Activated CD8-positive, alpha-beta memory T cell treated with anti-CD3 and anti-CD28 coated beads for 24 hours (primary cell): ENCODE results near the gene FOXP2.

ENCODE experiments used
- DNase-seq: peaks from one replicate; pipeline ENCODE4 v3.0.0-alpha.2; 2020

FOXP2 gene

DNA sequence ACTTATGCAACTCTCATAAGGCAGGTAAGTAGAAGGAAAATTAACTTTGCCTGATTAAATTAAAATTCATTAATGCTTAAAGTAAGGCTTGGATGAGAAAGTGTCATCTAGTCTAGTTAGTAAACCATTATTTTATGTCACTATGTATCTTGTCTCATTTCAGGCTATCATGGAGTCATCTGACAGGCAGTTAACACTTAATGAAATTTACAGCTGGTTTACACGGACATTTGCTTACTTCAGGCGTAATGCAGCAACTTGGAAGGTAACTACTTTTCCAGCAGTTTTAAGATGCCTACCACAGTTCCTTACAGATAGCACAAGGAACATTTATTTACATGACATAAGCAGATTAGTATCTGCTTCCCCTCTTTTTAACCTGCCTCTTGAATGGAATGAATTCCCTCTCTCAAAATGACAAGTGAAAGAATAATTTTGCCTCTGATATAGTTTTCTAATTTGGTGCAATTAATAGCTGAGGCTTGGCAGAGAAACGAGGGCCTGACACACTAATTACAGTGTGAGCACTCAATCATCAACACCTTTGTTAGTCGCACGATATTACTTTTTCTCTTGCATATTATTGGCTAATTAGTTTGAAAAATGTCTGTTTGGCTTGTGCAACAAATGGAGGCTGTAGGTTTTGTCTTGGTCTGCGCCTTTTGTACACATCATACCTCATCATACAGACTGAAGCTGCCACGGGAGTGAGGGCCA lies 245.0 kb downstream of the FOXP2 start:
- DNase-seq, result no peak

DNA sequence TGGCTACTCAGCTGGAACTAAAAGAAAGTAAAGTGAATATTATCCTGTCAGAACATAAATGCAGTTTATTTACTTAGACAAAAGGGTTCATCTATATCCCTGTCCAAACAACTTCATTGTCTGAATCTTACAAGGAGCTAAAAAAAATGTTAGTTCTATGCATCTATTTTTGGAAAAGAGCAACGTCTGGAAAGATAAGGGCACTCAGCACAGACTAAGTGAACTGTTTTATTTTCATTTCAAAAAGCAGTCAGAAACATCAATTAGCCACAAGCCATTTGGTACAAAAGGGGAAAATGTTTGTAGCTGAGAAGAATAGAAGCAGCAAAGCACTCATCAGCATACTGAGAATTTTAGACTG lies 245.5 kb downstream of the FOXP2 start:
- DNase-seq, result no peak

GRCh38 chr7:114660753-114661152 lies 246.1 kb downstream of the FOXP2 start:
- DNase-seq, result no peak

DNA sequence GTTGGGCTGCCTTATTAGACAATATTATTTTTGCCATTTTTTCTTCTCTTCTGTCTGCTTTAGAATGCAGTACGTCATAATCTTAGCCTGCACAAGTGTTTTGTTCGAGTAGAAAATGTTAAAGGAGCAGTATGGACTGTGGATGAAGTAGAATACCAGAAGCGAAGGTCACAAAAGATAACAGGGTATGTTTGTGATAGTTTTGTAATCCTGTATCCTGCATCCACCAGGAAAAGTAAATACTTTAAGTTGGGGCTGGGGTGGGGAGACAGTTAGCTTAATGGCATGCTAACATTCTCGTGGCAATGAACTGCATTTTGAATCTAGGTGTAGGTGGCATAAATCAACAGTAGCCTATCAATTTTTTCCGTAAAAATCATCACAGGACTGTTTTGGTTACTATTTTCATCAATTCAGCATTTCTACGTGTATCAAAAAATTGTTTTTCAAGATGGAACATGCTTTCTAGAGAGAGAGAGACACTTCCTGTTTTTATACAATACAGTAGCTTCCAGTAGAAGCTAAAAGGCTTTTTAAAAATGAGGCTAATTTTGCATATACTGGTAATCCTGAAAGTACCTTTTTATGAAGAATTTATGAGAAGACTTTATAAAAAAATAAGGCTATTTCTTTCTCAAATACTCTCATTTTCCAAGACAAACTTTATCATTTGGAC lies 247.5 kb downstream of the FOXP2 start:
- DNase-seq, result no peak

- DNase-seq, result no peak
Measured at GRCh38 chr7:114663502-114663901, 248.9 kb downstream of the FOXP2 start.

GRCh38 chr7:114670676-114671075 lies 256.1 kb downstream of the FOXP2 start:
- DNase-seq, result no peak

DNA sequence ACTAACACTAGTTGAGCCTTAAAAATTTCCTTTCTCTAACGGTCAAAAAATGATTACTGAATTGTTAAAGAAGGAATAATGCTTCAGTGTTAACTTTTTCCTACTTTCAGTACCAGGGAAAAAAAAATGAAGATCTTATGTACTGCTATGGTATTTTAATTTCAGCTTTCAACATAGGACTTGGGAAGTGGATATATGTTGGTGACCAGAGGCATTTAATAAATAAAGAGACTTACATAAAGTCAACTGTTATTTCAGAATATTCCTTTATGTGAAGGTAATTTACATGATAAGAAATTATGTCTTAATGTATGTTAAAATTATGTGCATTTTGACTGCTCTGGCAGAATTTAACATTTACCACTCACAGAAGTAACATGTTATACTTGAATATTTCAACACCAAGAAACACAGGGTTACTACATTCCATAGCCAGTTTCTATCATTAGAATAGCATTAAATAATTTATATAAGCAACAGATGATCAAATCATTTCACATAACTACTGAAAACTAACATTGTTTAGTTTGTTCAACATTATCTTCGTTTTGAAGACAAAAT lies 257.0 kb downstream of the FOXP2 start:
- DNase-seq, result no peak

DNA sequence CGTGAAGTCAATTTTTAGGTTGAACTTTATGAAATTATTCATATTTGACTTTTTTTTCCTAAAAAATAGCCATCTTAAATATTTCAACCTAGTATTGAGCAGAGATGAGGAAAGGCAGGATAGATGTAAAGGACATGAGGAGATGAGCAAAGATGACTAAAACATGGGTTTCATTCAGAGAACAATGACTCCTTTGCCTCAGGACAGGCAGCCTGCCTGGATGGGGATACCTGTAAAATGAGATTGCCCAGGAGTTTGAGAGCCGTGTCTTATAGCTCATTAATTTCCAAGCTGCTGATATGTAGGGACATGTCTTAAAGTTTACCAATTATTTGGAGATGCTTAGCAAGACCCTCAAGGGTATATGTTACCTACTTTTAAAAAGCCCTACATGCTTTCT lies 263.5 kb downstream of the FOXP2 start:
- no peak for DNase-seq

DNA sequence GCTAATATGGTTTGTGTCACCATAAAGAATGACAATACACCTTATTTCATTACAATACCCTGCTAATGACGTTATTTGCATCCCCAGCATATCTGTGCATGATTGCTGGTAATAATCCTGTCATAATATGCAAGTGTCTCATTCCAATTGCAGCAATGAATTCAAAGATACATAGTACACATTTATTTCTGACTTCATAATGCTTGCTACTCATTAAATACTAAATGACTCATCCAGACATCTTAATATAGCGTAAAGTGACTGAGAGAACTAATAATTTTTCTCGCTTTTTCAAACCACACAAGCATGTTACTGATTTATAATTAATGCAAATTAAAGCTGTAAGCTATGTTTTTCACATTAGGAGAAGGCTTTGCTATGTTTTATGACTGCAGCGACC lies 272.6 kb downstream of the FOXP2 start:
- DNase-seq, result no peak

- DNase-seq, result no peak
Measured at GRCh38 chr7:114688443-114689055, 273.9 kb downstream of the FOXP2 start.

GRCh38 chr7:114689406-114689805 lies 274.8 kb downstream of the FOXP2 start:
- no peak for DNase-seq

DNA sequence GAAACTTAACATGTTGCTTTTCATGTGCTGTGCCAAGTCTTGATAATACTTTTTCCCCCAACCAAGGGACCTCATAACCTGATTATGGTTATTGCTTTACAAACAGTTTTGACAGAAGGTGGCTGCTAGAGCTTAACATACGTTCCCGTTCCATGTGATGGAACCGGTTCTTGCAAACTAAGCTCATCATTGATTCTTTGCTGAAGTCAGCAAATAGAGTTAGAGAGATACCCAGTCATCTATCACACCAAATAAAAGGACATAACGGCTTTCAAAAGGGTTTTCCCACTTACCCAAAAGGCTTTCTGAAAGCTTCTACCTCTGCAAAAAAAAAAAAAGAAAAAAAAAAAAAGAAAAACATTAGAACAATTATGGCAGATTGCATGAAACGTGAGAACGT lies 277.0 kb downstream of the FOXP2 start:
- DNase-seq, result no peak

DNA sequence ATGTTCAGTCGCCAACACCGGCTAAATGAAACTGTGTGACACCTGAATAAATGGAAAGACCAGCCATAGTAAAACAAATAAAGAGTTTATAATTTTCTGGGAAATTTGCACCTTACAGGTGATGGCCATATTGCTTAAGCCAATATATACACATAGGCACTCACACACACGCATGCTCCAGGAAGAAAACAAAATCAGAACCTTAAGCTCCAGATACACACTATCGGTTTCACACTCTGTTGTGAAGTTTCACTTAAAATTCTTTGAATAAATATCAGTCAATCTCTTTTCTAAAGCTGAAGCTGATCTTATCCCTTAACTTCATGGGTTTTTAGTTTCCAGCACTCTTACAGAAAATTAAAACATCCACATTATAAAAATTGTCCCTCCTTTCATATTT lies 280.6 kb downstream of the FOXP2 start:
- no peak for DNase-seq

GRCh38 chr7:114700247-114700928 lies 285.8 kb downstream of the FOXP2 start:
- DNase-seq, result no peak

DNA sequence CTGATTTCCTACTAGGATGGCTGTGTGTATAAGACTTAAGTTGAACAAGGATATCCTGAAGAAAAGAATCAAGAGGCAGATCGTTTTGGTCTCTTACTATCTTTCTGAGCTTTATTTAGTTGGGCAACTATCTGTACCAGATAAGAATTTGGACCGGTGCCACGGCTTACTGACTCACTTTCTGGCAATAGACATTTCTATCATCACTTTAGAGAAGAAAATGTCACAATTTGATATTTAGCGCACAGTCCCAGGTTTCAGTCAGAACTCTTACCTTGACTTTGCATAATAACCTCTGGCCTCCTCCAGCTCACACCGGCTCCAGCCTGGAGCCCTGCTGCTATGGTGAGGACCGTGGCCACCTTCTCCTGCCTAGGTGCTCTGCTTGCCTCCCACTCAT lies 289.1 kb downstream of the FOXP2 start:
- DNase-seq, result no peak

- DNase-seq, result no peak
Measured at GRCh38 chr7:114708646-114709045, 294.0 kb downstream of the FOXP2 start.

GRCh38 chr7:114710499-114710898 lies 295.9 kb downstream of the FOXP2 start:
- no peak for DNase-seq

DNA sequence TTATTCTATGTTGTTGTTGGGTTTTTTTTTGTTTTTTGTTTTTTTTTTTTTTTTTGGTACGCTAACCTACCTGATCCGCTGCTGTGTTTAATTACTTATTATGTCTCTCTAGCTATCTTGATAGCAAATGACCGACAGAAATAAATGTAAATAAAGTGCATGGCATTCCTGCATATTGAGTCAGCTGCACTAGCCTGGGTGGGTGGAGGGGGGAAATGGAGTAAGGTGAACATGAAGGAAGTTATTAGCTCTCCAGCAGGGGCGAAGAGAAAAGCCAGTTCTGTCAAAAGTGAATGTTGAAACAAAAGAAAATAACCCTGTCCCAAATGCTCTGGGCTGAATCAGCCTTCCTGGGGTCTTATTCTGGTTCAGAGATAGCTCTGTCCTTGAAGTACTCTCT lies 296.6 kb downstream of the FOXP2 start:
- no peak for DNase-seq

GRCh38 chr7:114715907-114716306 lies 301.3 kb downstream of the FOXP2 start:
- no peak for DNase-seq

GRCh38 chr7:114718861-114719260 lies 304.2 kb downstream of the FOXP2 start:
- no peak for DNase-seq

- no peak for DNase-seq
Measured at GRCh38 chr7:114720725-114721124, 306.1 kb downstream of the FOXP2 start.

DNA sequence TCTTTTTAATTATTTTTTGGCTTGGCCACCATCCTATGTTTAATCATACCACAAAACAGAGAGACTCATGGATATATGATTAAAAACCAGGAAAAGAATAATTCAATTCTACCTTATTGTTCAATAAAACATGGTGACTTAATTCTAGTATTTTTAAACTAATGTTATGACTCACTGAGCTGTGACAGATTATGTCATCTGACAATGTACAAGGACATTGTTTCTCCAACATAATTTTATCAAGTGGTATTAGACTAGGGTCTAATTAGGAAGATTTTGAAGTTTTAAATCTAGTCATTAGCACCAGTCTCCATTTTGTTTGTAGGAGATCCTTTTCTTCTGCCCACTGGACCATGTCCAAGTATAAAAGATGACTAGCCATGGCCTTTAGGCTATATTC lies 307.9 kb downstream of the FOXP2 start:
- no peak for DNase-seq

DNA sequence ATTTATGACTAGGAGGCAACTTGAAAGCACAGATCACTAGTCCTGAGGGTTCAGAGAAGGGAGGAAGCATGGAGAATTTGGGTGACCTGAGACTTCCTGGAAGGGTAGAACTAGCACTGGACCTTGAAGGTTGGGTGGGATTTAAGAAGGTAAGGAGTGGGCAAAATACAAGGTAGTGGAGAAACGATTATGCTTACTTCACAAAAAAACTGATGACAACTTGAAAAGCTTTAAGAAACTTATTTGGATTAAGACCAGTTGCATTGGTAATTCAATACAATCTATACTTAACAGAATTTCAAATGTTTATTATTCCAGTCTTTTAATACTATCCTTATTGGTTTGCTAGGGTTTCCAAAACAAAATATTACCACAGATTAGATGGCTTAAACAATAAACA lies 308.7 kb downstream of the FOXP2 start:
- no peak for DNase-seq

- DNase-seq, result no peak
Measured at GRCh38 chr7:114740095-114740494, 325.5 kb downstream of the FOXP2 start.
